NCI-H1436 (cell line): Measurements from ENCODE around the gene POLR2F.
A peak's percentile ranks its signal among the peaks of the same experiment; 100 is the strongest.
"Not testable (repeated sequence)": the region's sequence is repeated elsewhere in the genome, so short reads cannot be mapped to it uniquely, and the experiment has no call there.

Source experiments
- DNase-seq: peaks from one replicate; lab custom pipeline; 2025; lab: John Stamatoyannopoulos, UW

POLR2F gene

GRCh38 chr22:37925330-37925729 lies 28.2 kb upstream of the POLR2F start:
- no peak for DNase-seq

DNA sequence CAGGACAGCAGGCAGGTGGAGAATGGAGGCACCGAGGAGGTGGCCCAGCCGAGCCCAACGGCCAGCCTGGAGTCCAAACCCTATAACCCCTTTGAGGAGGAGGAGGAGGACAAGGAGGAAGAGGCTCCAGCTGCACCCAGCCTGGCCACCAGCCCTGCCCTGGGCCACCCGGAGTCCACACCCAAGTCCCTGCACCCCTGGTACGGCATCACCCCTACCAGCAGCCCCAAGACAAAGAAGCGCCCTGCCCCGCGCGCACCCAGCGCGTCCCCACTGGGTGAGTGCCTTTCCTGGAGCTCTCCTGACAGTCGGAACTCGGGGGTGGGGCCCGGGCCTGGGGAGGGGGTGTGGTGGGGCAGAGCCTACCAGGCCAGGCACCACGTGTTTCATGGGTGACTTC lies 27.7 kb upstream of the POLR2F start:
- DNase-seq = no peak

DNA sequence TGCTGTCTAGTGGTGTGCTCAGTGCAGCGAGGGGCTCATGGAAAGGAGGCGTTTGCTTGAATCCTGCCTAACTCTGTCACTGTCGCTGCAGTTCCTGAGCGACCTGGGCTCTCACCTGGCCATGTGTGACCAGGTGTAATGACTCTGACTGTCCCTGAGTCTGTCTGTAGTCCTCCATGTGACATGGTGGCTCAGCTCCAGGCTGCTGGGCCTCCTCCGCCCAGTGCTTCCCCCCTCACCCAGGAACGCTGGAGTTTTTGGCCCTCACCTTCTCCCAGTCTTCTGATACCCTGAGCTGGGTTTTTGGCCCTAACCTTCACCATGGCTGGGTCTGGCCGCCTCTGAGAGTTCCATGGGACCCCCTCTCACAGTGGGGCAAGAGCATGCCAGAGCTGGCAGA lies 27.1 kb upstream of the POLR2F start:
- no peak for DNase-seq

DNA sequence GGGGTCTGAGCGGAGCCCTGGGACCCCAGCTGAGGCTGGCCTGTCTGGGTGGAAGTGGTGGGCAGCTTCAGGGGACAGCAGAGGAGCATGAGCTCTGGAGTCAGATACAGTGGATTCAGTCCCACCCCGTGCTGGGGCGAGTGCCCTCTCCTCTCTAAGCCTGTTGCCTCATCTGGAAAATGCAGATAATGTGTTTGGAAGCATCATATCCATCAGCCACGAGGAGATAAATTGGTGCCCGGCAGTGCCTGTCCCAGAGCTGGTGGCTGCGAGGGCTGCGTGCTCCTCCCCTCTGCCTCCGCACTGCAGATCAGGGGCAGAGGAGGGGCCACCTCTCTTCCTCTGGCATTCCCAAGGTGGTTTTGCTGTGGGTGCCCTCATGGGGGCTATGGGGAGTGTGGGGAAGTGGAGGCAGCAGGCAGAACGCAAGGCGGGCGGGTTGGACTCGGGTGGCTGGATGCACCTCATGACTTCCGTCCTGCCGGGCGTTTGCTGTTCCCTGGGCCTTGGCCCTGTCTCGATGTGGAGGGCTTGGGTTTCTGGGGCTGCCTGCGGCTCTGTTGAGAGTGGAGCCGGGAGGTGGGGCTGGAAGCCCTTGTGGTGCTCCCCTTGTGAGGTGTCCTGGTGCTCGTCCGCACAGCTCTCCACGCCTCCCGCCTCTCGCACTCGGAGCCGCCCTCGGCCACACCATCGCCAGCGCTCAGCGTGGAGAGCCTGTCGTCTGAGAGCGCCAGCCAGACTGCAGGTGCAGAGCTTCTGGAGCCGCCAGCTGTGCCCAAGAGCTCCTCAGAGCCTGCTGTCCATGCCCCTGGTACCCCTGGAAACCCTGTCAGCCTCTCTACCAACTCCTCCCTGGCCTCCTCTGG lies 26.5 kb upstream of the POLR2F start:
- no peak for DNase-seq

DNA sequence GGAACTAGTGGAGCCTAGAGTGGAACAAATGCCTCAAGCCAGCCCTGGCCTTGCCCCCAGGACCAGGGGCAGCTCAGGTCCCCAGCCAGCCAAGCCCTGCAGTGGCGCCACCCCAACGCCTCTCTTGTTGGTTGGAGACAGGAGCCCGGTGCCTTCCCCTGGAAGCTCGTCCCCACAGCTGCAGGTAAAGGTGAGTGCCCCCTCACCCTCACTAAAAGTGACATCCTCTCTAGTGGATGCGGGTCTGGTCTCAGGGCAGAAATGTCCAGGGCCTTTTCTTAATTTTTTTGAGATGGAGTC lies 25.9 kb upstream of the POLR2F start:
- DNase-seq = no peak

DNA sequence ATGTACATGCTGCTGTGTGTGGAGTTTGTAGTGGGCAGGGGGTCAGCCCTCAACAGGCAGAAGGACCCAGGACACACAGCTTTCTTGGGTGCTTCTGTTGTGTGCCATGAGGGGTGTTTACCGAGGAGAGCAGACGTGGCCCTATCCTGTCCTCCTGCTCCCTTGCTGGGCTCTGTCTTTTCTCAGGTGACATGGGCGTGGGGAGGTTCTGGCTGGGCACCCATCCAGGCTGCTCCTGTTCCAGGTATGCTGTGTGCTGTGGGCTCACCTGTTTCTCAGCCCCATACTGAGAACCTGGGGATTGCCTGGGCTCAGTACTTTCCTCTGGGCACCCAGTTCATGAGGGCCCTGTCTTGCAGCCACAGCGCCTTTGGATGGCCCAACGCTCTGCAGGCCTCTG lies 24.1 kb upstream of the POLR2F start:
- DNase-seq = no peak

GRCh38 chr22:37930270-37930951 lies 23.1 kb upstream of the POLR2F start:
- DNase-seq = no peak

GRCh38 chr22:37930952-37931440 lies 22.5 kb upstream of the POLR2F start:
- no peak for DNase-seq

DNA sequence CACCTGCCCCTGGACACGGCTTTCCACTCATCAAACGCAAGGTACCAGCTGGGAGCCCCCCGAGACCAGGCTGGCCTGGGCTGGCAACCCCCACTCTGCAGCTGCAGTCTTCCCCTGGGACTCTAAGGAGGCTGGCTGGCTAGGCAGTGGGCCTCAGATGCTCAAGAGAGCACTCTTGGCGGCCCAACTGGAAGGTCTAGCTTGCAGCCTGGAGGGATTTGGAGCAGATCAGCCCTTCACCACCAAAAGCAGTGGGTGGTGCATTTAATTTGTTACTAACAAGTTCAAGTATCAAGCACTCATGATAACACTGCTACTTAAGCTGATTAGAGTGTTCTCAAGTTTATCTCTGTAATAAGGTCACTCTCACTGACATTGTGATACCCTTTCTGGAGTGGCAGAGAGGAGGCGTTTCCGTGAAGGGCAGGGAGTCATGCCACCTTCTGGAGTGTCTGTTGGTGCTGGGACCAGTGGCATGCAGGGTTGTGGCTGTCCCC lies 21.6 kb upstream of the POLR2F start:
- DNase-seq = no peak

DNA sequence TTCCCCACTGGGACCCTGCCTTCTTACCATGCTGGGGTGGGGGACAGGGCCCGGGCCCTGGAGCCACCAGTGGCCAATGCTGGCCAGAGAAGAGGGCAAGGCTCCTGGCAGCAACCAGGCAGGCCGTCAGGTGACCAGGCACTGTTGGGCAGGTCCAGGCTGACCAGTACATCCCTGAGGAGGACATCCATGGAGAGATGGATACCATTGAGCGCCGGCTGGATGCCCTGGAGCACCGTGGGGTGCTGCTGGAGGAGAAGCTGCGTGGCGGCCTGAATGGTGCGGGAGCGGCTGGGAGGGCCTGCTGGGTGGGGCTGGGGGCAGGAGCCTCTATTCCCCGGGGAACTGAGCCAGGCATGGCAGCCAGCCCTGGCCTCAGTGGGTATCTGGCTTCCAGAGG lies 21.1 kb upstream of the POLR2F start:
- no peak for DNase-seq

DNA sequence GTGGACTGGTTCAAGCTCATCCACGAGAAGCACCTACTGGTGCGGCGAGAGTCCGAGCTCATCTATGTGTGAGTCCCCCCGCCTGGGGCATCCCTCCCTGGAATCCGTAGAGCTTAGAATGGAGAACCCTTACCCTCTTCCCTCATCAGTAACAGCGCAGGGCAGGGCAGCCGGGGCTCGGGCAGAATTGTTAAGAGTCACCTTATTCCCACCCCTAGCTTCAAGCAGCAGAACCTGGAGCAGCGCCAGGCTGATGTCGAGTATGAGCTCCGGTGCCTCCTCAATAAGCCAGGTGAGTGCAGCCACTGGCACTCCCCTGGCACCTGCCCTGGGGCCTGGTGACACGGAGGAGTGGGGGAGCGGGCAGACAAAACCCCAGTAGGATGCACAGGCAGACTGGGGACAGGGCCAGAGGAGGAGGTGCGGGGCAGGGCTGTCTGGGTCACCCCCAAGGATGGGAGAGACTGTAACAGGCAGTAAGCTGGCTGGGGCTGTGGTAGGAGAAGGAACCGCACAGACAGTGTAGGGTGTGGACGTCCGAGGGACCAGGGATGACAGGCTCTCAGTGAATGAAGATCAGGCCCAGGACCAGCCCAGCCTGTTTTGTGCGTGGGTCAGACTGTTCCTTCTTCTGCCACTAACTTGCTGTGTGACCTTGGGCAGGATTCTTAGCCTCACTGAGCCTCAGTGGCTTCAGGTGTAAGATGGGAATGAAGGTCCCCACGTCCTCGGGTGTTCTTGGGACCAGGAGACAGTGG lies 20.5 kb upstream of the POLR2F start:
- no peak for DNase-seq

- DNase-seq = peak; percentile 41
Measured at GRCh38 chr22:37933711-37934376, 19.7 kb upstream of the POLR2F start.

DNA sequence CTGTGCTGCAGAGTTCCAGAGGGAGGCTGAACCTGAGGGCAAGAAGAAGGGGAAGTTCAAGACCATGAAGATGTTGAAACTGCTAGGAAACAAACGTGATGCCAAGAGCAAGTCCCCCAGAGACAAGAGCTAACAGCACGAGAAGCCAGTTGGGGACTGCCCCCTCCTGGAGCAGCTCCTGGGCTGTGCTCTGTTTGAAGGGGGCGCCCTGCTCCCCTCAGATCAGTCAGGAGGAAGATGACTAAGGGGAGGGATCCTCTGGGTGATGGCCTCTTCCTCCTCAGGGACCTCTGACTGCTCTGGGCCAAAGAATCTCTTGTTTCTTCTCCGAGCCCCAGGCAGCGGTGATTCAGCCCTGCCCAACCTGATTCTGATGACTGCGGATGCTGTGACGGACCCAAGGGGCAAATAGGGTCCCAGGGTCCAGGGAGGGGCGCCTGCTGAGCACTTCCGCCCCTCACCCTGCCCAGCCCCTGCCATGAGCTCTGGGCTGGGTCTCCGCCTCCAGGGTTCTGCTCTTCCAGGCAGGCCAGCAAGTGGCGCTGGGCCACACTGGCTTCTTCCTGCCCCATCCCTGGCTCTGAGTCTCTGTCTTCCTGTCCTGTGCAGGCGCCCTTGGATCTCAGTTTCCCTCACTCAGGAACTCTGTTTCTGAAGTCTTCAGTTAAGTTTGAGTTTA lies 12.7 kb upstream of the POLR2F start:
- DNase-seq = no peak

DNA sequence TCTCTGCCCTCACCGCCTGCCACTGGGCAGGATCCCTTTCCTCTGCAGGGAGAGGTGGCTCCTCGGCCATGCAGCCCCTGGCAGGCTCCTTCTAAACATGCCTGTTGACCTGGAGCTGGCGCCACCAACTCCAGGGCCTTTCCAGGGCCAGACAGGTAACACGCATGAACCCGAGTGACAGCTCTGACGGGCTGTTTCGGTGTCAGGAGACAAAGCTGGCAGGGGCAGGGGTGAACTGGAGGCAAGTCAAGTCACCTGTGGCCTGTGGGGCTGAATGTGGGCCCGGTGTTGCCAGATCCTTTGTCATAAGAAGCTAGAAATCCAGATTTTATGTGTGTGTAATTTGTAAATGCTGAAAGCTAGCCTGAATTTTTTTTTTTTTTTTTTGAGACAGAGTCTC lies 11.4 kb upstream of the POLR2F start:
- DNase-seq = no peak

DNA sequence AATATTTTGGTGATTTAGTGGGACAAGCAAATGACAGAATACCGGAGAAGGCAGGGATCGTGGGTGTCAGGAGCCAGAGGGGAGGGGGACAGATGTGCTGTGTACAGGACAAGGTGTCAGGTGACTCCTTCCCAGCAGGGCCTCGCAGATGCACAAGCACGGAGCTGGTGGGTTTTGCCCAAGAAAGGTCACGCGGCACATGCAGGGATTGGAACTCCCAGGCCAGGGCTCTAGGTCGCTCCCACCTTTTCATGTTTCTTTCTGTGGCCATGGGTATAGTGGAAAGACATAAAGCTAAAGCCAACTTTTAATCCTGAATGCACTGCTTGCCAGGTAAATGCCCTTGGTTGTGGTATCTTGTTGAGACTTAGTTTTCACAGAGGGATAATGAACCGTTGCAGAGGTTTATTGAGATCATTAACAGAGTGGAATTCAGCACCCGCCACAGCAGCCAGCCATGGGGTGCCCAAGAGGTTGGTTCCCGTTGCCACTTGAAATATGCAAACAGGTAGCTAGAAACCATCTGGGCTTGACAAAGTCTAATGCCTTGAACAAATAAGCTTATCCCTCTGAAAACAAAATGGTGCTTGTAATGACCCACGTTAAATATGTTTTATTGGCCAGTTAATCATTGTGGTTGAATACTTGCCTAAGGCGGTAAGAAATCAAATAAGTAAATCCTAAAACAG lies 10.2 kb upstream of the POLR2F start:
- DNase-seq = no peak

DNA sequence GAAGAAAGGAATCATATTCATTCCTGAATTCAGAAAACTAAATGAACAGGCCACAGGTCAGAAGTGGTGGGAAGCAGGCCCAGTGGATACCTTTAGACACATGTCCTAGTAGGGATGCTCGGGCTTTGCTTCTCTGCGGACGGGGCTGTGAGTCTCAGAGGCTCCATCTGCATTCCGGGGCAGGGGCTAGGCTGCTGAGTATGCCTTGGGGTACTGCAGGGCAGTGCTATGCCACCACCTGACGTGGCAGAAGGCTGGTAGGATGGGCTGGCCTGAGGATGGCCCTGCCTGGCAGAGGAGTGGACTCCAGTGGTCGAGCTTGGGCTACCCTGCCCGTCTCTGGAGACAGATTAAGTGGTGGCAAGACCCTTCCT lies 9.7 kb upstream of the POLR2F start:
- DNase-seq = no peak

DNA sequence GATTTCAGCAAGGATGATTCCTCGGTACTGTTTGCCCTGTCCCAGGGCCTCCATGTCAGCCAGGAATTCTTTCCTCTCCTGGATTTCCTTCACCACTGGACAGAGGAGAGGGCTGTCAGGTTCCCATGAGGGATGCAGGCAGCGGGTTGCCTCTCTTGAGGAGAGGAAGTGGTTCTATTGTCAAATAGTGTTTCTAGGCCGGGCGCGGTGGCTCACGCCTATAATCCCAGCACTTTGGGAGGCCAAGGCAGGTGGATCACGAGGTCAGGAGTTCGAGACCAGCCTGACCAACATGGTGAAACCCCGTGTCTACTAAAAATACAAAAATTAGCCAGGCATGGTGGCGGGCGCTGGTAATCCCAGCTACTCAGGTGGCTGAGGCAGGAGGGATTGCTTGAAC lies 9.1 kb upstream of the POLR2F start:
- not testable (repeated sequence) for DNase-seq

- not testable (repeated sequence) for DNase-seq
Measured at GRCh38 chr22:37947142-37947795, 6.2 kb upstream of the POLR2F start.

GRCh38 chr22:37951305-37951704 lies 2.2 kb upstream of the POLR2F start:
- no peak for DNase-seq

DNA sequence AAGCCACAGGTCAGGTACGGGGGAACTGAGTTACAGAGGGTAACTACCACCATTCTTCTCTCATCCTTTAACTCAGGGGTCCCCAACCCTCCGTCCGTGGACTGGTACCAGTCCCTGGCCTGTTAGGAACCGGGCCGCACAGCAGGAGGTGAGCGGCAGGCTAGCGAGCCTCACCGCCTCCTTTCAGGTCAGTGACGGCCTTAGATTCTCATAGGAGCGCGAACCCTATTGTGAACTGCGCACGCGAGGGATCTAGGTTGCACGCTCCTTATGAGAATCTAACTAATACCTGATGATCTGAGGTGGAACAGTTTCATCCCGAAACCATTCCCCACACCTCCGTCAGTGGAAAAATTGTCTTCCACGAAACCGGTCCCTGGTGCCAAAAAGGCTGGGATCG lies 870 bp upstream of the POLR2F start:
- DNase-seq = not testable (repeated sequence)

GRCh38 chr22:37953062-37953436 lies 450 bp upstream of the POLR2F start:
- DNase-seq = no peak
